Glomerular endothelial cell (primary cell): ENCODE results near the gene RNU7-1. TPM values are rescaled to one million over a fixed set of nuclear protein-coding genes. Genes with fewer than 3 reads are reported as not detected.

Source experiments
- DNase-seq: peaks from one replicate; pipeline ENCODE4 v3.0.0-alpha.2; 2011; ENCODE audit warnings: low read depth, low spot score; ENCODE audit errors: extremely low read depth
- total RNA-seq: library from RNA; depleted of rRNA; stranded (reverse); fragments of >200 nt; gene quantifications from 2 replicates; pipeline ENCODE4 v1.2.3, GENCODE V29; 2015

Gene RNU7-1
- total RNA-seq, 1 donor from 2014 or later: not detected

- no peak for DNase-seq
These were observed 19.6 kb downstream of the RNU7-1 start for GRCh38 chr12:6963016-6963731.

GRCh38 chr12:6963791-6964413 is 20.3 kb downstream of the RNU7-1 start:
- no peak for DNase-seq

- no peak for DNase-seq
These were observed 21.0 kb downstream of the RNU7-1 start for GRCh38 chr12:6964605-6965025.

- peak; percentile 39 for DNase-seq
These were observed 21.5 kb downstream of the RNU7-1 start for GRCh38 chr12:6965026-6965661.

DNA sequence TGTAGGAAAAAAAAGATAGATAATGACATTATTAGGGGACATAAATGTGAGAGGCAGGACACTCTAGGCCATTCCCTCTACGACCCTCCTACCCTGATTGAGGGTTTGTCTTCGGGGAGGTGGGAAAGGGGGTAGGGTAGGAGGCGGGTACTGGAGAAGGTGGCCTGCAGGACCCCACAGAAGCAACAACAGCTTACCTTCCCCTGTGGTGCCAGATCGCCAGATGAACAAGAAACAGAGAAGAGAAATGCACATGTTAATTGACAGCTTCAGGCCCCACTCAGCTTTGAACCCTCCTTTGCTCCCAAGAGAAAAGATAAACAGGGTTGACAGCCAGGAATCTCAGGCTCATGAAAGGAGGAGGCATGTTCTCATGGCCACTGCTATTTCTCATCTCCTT is 22.1 kb downstream of the RNU7-1 start:
- DNase-seq: no peak

GRCh38 chr12:6966351-6966750 is 22.7 kb downstream of the RNU7-1 start:
- DNase-seq: no peak

DNA sequence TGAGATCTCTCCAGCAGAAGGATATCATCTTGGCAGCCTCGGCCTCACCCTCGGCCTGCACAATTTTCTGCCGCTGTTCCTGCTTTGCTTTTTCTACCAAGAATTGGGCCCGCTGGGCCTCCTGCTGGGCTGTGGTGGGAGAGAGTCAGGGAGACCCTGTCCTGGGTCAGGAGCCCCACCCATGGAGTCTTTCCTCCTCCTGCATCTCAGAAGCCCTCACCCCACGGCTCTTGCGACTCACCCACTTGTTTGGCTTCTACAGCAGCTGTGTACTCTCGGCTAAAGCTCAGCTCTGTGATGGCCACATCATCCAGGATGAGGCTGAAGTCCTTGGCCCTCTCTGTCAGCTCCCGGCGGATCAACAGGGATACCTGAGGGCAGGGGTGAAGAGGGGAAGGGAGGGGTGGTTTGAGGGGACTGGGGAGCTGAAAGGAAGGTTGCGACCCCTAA is 24.1 kb downstream of the RNU7-1 start:
- DNase-seq: no peak

- no peak for DNase-seq
These were observed 24.8 kb downstream of the RNU7-1 start for GRCh38 chr12:6968426-6968825.

GRCh38 chr12:6970096-6970527 is 26.5 kb downstream of the RNU7-1 start:
- no peak for DNase-seq

DNA sequence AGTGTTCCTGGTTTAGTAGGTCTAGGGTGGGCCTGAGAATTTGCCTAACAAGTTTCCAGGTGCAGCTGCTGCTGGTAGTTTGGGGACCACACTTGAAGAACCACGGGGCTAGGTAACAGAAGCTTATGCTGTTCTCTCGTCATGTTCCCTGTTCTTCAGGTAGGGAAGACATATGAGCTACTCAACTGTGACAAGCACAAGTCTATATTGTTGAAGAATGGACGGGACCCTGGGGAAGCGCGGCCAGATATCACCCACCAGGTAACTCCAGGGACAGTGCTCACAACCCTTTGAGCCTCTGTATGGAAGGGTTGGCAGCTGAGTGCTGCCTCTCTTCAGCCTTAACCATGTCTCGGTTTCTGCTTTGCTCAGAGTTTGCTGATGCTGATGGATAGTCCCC is 30.6 kb downstream of the RNU7-1 start:
- no peak for DNase-seq

GRCh38 chr12:6975297-6976032 is 31.8 kb downstream of the RNU7-1 start:
- DNase-seq: no peak

DNA sequence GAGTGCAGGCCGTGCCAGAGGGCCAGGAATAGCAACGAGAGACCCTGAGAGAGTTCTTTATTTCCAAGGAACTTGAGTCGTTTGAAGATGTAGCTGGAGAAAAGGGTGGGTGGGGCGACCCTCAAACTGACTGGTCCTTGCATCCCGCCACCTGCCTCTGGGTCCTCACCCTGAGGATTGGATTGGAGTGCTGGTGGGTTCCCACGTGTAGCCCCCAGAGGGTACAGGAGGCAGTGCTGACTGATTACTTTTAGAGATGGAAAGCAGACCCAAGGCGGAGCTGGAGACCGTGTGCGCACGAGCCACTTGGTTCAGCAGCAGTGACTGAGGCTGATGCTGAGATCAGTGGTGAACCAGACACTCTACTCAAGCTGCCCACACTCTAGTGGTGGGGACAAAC is 34.0 kb downstream of the RNU7-1 start:
- DNase-seq: no peak

- DNase-seq: no peak
These were observed 34.6 kb downstream of the RNU7-1 start for GRCh38 chr12:6978188-6978587.

DNA sequence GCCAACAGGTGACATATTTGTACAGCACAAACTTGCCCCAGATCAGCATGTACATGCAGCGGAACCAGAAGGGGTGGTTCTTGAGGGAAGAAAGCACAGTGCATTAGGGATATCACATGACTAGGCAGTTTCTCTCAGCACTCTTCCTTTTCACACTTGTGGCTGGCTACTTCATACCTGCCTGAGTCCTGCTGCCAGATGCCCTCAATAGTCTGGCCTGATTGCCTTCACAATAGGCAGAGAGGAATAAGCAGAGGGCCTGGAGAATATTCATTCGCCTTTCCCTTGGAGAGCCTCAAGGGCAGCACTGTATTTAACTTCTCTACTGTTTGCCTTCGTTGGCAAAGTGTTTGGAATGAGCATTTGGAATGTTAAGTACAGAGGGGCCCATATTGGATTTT is 35.0 kb downstream of the RNU7-1 start:
- no peak for DNase-seq

DNA sequence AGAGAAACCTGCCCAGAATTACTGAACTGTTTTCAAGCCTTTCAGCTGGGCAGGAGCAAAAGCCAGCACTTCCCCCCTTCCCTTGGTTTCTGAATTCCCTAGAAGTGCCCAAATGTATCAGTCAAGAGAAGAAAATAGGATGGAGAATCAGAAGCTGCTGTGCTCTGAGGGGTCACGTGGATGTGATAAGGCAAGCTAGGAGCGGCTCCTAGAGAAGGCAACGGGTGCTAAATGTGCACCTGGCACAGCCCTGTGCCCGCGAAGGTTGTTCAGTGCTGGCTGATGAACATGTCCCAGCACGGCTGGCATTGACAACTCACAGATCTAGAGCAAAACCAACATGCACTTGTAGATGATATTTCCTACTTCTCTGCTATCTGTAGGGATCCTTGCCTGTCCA is 35.4 kb downstream of the RNU7-1 start:
- no peak for DNase-seq

DNA sequence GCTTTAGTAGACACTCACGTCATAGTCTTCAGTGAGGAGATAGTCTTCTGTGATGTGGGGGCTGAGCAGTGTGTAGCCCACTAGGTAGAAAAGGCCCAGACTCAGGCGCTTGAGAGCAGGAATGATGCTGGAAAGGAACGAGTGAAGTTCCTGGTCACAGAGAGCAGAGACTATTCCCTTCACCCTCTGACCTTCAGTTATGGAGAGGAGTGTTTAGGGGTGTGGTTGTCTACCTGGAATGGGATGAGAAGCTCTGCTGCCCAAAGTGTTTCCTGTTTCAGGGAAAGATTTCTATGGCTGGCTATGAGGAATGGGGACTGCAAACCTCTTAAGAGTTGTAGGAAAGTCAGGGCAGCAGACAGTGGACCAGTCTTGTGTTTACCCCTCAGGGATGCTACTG is 35.8 kb downstream of the RNU7-1 start:
- DNase-seq: no peak

- no peak for DNase-seq
These were observed 36.5 kb downstream of the RNU7-1 start for GRCh38 chr12:6980075-6980474.

DNA sequence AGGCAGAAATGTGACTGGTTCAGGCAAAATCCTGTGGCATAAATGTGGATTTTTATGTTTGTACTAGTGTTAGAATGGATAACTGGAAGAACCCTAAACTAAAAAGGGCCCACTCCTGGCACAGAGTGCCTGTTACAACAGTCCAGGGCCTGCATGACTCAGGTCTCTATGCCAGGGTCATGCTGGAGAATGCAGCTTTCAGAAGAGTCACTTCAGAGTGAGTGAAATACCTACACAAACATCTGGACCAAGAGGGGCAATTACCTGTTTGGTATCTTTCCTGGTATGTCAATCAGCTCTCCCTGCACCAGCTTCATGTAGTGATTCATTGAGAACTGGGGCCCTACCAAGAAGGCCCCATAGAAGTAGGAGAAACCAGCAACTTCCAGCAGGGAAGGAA is 37.1 kb downstream of the RNU7-1 start:
- DNase-seq: no peak

- no peak for DNase-seq
These were observed 37.8 kb downstream of the RNU7-1 start for GRCh38 chr12:6981152-6982052.

DNA sequence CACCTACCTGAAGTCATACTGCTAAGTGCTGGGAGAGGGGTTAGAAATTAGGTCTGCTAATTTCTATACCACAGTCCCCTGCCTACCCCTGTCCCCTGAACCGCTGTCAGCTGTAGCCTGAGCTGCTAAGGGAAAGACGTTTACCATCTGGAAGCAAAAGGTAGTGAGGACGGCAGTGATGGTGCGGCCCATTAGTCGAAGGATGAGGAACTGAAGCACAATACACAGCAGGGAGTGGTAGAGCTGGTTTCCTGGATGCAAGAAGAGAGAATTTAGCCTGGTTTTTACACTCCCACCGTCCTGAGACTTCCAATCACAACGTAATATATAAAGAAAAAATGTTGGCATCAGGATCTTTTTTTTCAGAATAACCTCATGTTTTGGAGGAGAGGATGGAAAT is 38.9 kb downstream of the RNU7-1 start:
- no peak for DNase-seq
